GM23248 (cell line): ENCODE measurements around the gene ARGLU1. TPM values are rescaled to one million over a fixed set of nuclear protein-coding genes. Genes with fewer than 3 reads are reported as not detected.

Source experiments
- DNase-seq: peaks from one replicate; pipeline ENCODE4 v3.0.0-alpha.2; 2015
- H2AFZ ChIP-seq: fragments of 200-600 bp; sonication (generic); 2 replicates; pipeline ENCODE4 v1.6.1; 2016; ENCODE audit warnings: antibody characterized with exemption
- H3F3A ChIP-seq: fragments of 200-600 bp; sonication (generic); 2 replicates; pipeline ENCODE4 v1.6.1; 2016; ENCODE audit warnings: mild to moderate bottlenecking, antibody characterized with exemption, mixed run types; ENCODE audit not compliant: insufficient read depth
- H3K27ac ChIP-seq: fragments of 200-600 bp; sonication (generic); 2 replicates; pipeline ENCODE4 v1.5.1; 2016; ENCODE audit warnings: mild to moderate bottlenecking
- H3K27me3 ChIP-seq: fragments of 200-600 bp; sonication (generic); replicated peaks from 2 replicates; pipeline ENCODE4 v1.6.1; 2016; ENCODE audit warnings: mild to moderate bottlenecking; ENCODE audit not compliant: insufficient read depth
- H3K36me3 ChIP-seq: fragments of 200-600 bp; sonication (generic); 2 replicates; pipeline ENCODE4 v1.6.1; 2016; ENCODE audit warnings: low read depth, mild to moderate bottlenecking
- H3K4me1 ChIP-seq: fragments of 200-600 bp; sonication (generic); 2 replicates; pipeline ENCODE4 v1.6.1; 2016; ENCODE audit warnings: mild to moderate bottlenecking; ENCODE audit not compliant: insufficient read depth
- H3K4me2 ChIP-seq: fragments of 200-600 bp; sonication (generic); one replicate; pipeline ENCODE4 v1.6.1; 2016; ENCODE audit warnings: mild to moderate bottlenecking; ENCODE audit not compliant: unreplicated experiment
- H3K4me3 ChIP-seq: fragments of 200-600 bp; sonication (generic); 2 replicates; pipeline ENCODE4 v1.5.1; 2016; ENCODE audit warnings: mild to moderate bottlenecking
- H3K79me2 ChIP-seq: fragments of 200-600 bp; sonication (generic); 2 replicates; pipeline ENCODE4 v1.6.1; 2016; ENCODE audit warnings: mild to moderate bottlenecking; ENCODE audit not compliant: insufficient read depth
- H3K9ac ChIP-seq: fragments of 200-600 bp; sonication (generic); 2 replicates; pipeline ENCODE4 v1.6.1; 2016; ENCODE audit warnings: mild to moderate bottlenecking
- H3K9me2 ChIP-seq: fragments of 200-600 bp; sonication (generic); 2 replicates; pipeline ENCODE4 v1.6.1; 2016; ENCODE audit warnings: mixed run types, mild to moderate bottlenecking, moderate library complexity; ENCODE audit not compliant: insufficient read depth
- H3K9me3 ChIP-seq: fragments of 200-600 bp; sonication (generic); one replicate; pipeline ENCODE4 v1.6.1; 2017; ENCODE audit warnings: low read depth
- H4K20me1 ChIP-seq: fragments of 200-600 bp; sonication (generic); 2 replicates; pipeline ENCODE4 v1.6.0; 2016; ENCODE audit not compliant: insufficient read depth
- EZH2 ChIP-seq: fragments of 200-600 bp; sonication (generic); IDR thresholded peaks from 2 replicates; pipeline ENCODE4 v1.6.1; 2018; ENCODE audit warnings: antibody characterized with exemption, mild to moderate bottlenecking; ENCODE audit not compliant: insufficient read depth, poor library complexity, severe bottlenecking
- EZH2phosphoT487 ChIP-seq: fragments of 200-600 bp; sonication (generic); IDR thresholded peaks from 2 replicates; pipeline ENCODE4 v1.6.1; 2018; ENCODE audit warnings: antibody characterized with exemption, moderate library complexity, mild to moderate bottlenecking, low read depth; ENCODE audit not compliant: insufficient read depth
- WGBS, 2 experiments: methylation state at CpG; one replicate each; pipeline ENCODE4 v1.1.6; 2015 to 2017; ENCODE audit warnings: low lambda C conversion rate in 2 of 2, low coverage in 1 of 2; ENCODE audit errors: missing lambda C conversion rate in 2 of 2; 5-methylcytosine and 5-hydroxymethylcytosine counted together
- in situ Hi-C: fragments of 300-500 bp; cut with MboI; formaldehyde crosslinking; loops from 2 replicates; pipeline ENCODE4 v1.15.0; 2020
- polyA plus RNA-seq: library from polyadenylated mRNA; unstranded; fragments of >200 nt; fragmentation: Nextera tagmentation; extraction: Ambion mirVana; gene quantifications from 2 replicates; pipeline ENCODE4 v1.2.1, GENCODE V29; 2016
- total RNA-seq: library from RNA; depleted of rRNA; stranded (reverse); fragments of >200 nt; shearing (Covaris generic); gene quantifications from 2 replicates; pipeline ENCODE4 v1.2.3, GENCODE V29; 2014

Gene ARGLU1
- total and polyA plus RNA-seq, 2 experiments from 2014 or later, result 38.4 to 61.5 TPM

DNA sequence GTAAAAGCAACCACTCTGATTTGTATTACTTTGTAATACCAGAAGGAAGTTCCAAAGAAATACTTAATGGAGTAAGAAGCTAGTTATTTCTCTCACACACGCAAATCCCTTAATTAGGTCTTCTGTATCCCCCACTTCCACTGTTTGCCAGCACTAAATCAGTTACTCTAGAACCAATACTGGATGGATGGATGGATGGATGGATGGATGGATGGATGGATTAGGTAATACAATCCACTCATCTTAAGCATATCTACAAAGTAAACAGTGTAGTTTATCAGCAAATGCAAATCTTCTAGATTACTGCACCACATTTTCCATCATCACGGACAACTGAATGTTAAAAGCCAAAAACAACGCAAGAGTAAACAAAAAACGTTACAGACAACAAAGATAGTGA lies 27.3 kb downstream of the ARGLU1 start:
- no peak for TF ChIP-seq EZH2phosphoT487
- no peak for TF ChIP-seq EZH2
- Histone ChIP-seq H3K36me3 (peaks cover 30% of the 10 kb centered on the region), H2AFZ (no peak overlapping the region), H4K20me1 (peaks cover 14% of the 10 kb centered on the region; the same call in 1 of the 2 replicates), H3K9me3 (no peaks in the 10 kb centered on the region), H3K9ac (no peak overlapping the region), H3K79me2 (peaks cover 18% of the 10 kb centered on the region), H3K9me2 (no peaks in the 10 kb centered on the region), H3K4me3 (no peak overlapping the region), H3K27me3 (no peaks in the 10 kb centered on the region), H3K4me1 (no peaks in the 10 kb centered on the region), H3K4me2 (no peak overlapping the region), H3F3A (peaks cover 18% of the 10 kb centered on the region), H3K27ac (no peak overlapping the region)
- 77 to 79% methylated on average over 4 of the region's 4 CpGs for WGBS, 2 experiments
- in situ Hi-C loops, result no loop called here
- no peak for DNase-seq

DNA sequence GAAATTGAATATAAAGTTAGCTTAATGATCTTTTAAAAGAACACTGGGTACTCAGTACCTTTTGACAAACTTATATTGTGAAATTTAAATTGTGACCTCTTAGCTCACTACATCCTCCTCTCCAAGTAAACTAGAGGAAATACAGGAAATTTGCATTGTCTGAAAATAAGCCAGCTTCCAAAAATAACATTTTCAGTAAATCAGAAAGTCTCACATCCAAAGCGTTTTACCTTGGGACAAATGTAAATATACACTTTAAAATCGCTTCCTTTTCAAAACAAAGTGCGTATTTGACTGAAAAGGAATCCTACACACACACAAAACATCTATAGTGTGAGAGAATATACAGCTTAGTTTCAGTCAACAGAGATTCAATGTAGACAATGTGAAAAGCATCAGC lies 30.4 kb downstream of the ARGLU1 start:
- no peak overlapping the region for H3K4me2 ChIP-seq
- DNase-seq, result no peak
- H3K4me3 ChIP-seq, result no peak overlapping the region
- peaks cover 25% of the 10 kb centered on the region for H3F3A ChIP-seq
- WGBS, 2 experiments, result 82 to 93% methylated on average over 3 of the region's 3 CpGs
- no peaks in the 10 kb centered on the region for H3K9me2 ChIP-seq
- no peaks in the 10 kb centered on the region for H3K27me3 ChIP-seq
- no peaks in the 10 kb centered on the region for H3K79me2 ChIP-seq
- TF ChIP-seq EZH2phosphoT487, result no peak
- TF ChIP-seq EZH2, result no peak
- H2AFZ ChIP-seq, result no peak overlapping the region
- no peak overlapping the region for H3K9ac ChIP-seq
- H3K9me3 ChIP-seq, result no peaks in the 10 kb centered on the region
- in situ Hi-C loops, result no loop called here
- no peaks in the 10 kb centered on the region for H4K20me1 ChIP-seq
- 0 out of 2 replicates have a peak, but pooled peaks cover 8% of the 10 kb centered on the region for H3K4me1 ChIP-seq
- H3K36me3 ChIP-seq, result peaks cover 17% of the 10 kb centered on the region
- no peak overlapping the region for H3K27ac ChIP-seq

DNA sequence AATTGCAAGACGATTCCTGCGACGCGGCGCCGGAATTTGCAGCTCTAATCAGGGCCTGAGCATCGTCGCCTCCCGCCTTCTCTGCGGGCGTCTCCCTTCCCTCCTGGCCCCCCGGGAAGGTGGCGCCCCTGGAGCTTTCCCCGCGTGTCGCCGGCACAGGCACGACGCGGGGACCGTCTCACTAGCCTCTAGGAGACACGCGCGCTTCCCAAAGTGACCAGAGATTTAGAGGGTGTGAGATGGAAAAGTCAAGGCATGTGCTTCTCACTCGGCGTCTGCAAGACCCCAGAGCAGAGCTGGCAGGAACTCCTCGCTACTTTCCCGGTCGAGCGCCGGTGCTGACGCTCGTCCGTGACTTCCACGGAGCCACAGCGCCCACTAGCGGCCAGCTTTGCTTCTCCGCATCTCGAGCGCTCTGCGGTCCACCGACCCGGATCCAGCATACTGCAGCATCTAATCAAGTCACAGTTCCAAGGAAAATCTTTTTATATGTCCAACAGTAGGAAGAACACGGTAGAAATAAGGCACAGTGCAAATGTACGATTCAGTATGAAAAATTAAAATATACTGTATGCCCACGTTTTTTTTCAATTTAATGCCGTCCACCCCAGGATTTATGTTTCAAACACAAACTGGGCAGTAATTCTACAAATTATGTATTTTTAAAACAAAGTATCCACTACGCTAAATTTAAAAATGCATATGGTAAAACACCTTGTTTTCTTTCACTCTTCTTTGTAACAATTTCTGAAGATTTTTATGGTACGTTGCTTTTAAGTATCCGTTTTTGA lies 31.5 kb downstream of the ARGLU1 start:
- H3F3A ChIP-seq, result peaks cover 25% of the 10 kb centered on the region
- no peak overlapping the region for H3K27ac ChIP-seq
- no peaks in the 10 kb centered on the region for H3K79me2 ChIP-seq
- in situ Hi-C loops, result no loop called here
- H3K36me3 ChIP-seq, result peaks cover 8% of the 10 kb centered on the region; the same call in 1 of the 2 replicates
- H2AFZ ChIP-seq, result peak overlapping the region; percentile 78
- no peaks in the 10 kb centered on the region for H3K9me2 ChIP-seq
- no peaks in the 10 kb centered on the region for H4K20me1 ChIP-seq
- 0 out of 2 replicates have a peak, but pooled peaks cover 8% of the 10 kb centered on the region for H3K4me1 ChIP-seq
- WGBS, 2 experiments, result 10 to 12% methylated on average over 50 of the region's 50 CpGs
- no peak for TF ChIP-seq EZH2phosphoT487
- peak overlapping the region; percentile 60 for H3K4me2 ChIP-seq
- peak; percentile 88 for DNase-seq
- no peak overlapping the region for H3K9ac ChIP-seq
- H3K9me3 ChIP-seq, result no peaks in the 10 kb centered on the region
- H3K27me3 ChIP-seq, result no peaks in the 10 kb centered on the region
- peak overlapping the region; percentile 68 for H3K4me3 ChIP-seq

DNA sequence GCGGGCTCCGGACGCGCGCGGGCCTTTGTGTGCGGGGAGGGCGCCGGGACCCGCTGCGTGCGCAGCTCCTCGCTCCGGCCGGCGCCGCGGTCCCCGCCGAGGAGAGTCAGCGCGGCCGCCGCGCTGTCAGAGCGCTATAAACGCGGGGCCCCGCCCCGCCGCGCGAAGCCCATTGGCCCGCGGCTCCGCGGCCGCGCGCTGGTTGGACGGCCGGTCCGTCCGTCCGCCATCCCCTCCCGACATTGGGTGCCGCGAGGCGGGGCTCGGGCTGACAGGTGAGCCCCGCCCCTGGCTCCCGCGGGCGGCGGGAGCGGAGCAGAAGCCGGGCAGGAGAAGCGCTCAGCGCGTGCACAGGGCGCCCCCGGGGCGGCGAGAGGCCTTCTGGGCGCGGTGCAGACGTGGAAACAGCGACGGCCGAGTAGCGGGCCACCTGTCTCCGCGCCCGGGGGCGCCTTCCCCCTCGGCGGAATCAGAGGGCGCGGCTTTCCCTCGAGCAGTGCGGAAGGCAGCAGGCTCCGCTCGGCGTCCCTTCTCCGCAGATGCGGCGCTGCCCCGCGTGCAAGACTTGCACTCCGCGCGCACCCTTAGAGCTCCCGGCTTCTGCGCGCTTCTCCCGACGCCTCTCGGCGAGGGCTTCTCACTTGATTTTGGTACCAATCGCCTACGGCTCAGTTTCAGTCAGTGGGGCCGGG lies 32.2 kb downstream of the ARGLU1 start, which contains the start of gene EFNB2:
TSS of gene EFNB2 (minus strand) at position 111 of the 692 bp plus-strand sequence. CDS start 698 bp downstream, outside the sequence.
- 1 to 3% methylated on average over 42 to 86 of the region's 102 CpGs for WGBS, 2 experiments
- no peaks in the 10 kb centered on the region for H3K79me2 ChIP-seq
- in situ Hi-C loops, result no loop called here

More for the DNA sequence above, 32.2 kb downstream of the ARGLU1 start, which contains the start of gene EFNB2:
- peaks cover 25% of the 10 kb centered on the region for H3F3A ChIP-seq
- peak; percentile 92 for DNase-seq
- no peaks in the 10 kb centered on the region for H3K27me3 ChIP-seq
- no peaks in the 10 kb centered on the region for H3K9me2 ChIP-seq
- no peak for TF ChIP-seq EZH2
- TF ChIP-seq EZH2phosphoT487, result no peak
- H3K9me3 ChIP-seq, result no peaks in the 10 kb centered on the region
- no peak within 1 kb of the TSS for H3K27ac ChIP-seq
- H3K4me2 ChIP-seq, result peak within 1 kb of the TSS; percentile 60
- peak within 1 kb of the TSS; percentile 68 for H3K4me3 ChIP-seq
- peak within 1 kb of the TSS; percentile 78 for H2AFZ ChIP-seq
- peaks cover 3% of the 10 kb centered on the region; the same call in 1 of the 2 replicates for H3K36me3 ChIP-seq
- no peak within 1 kb of the TSS for H3K9ac ChIP-seq
- H3K4me1 ChIP-seq, result 0 out of 2 replicates have a peak, but pooled peaks cover 8% of the 10 kb centered on the region
- no peaks in the 10 kb centered on the region for H4K20me1 ChIP-seq
